ENCODE measurements around the gene NUMA1. TPM values are rescaled to one million over a fixed set of nuclear protein-coding genes. Genes with fewer than 3 reads are reported as not detected.

Gene NUMA1
- polyA plus RNA-seq, 3 donors, result 4.1 to 91.2 (median 12.4) TPM

GRCh38 chr11:72014761-72015320 lies 65.5 kb downstream of the NUMA1 start:
- Mint-ChIP-seq H3K27me3 (ENCODE audit: low read depth in 3 of 3) (no peaks in the 10 kb centered on the region), H3K9me3 (peaks cover 0 to 2% (median 0%) of the 10 kb centered on the region in 7 donors), H3K27ac (peak overlapping the region in 4 of 7 donors; percentile 56 to 75 (median 63)), H3K4me1 (no peaks in the 10 kb centered on the region), H3K36me3 (peaks cover 94 to 99% of the 10 kb centered on the region in 2 donors), H3K4me3 (no peak overlapping the region)
- Histone ChIP-seq H4K20me1 (ENCODE audit: insufficient read depth, low read length) (peaks cover 54% of the 10 kb centered on the region), H2AFZ (ENCODE audit: insufficient read depth, low read depth, low read length, poor library complexity, severe bottlenecking) (no peak overlapping the region), H3K9ac (ENCODE audit: insufficient read depth, low read length, poor library complexity, severe bottlenecking) (no peak overlapping the region), H3K4me1 (ENCODE audit: control insufficient read depth in 1 of 2, insufficient read depth in 2 of 2, low read length in 2 of 2) (no peaks in the 10 kb centered on the region), H3K4me3 (replicated peaks in 1 of 3; ENCODE audit: low read depth in 2 of 3, low read length in 3 of 3) (no peak overlapping the region), H3K27ac (ENCODE audit: low read depth in 1 of 2, low read length in 2 of 2) (no peak overlapping the region), H3K9me3 (replicated peaks in 1 of 2; ENCODE audit: control insufficient read depth in 1 of 2, insufficient read depth in 1 of 2, low read length in 2 of 2) (no peaks in the 10 kb centered on the region), H3K4me2 (replicated peaks; ENCODE audit: extremely low read depth, low read length, poor library complexity, severe bottlenecking) (no peak overlapping the region), H3K79me2 (ENCODE audit: insufficient read depth, low read length) (peaks cover 3% of the 10 kb centered on the region), H3K27me3 (ENCODE audit: control insufficient read depth in 2 of 2, insufficient read depth in 2 of 2, low read length in 2 of 2) (no peaks in the 10 kb centered on the region), H3K36me3 (replicated peaks in 1 of 2; ENCODE audit: control insufficient read depth in 1 of 2, insufficient read depth in 2 of 2, low read length in 2 of 2) (peaks cover 100% of the 10 kb centered on the region in 2 donors)
- DNase-seq, result no peak
- WGBS (ENCODE audit: insufficient coverage), result 98% methylated on average over 15 of the region's 16 CpGs
- intact Hi-C loops (cut with micrococcal nuclease), result loop anchor here (5.0 kb wide), 1 partner anchor 38 kb away; no protein-coding TSS in a partner anchor
- TF ChIP-seq CTCF (IDR thresholded peaks at IDR 0.05), result no peak

- WGBS (ENCODE audit: insufficient coverage), result 90% methylated on average over 33 of the region's 38 CpGs
- Histone ChIP-seq H3K79me2 (ENCODE audit: insufficient read depth, low read length) (peaks cover 3% of the 10 kb centered on the region), H4K20me1 (ENCODE audit: insufficient read depth, low read length) (peaks cover 58% of the 10 kb centered on the region), H3K4me3 (replicated peaks in 1 of 3; ENCODE audit: low read depth in 2 of 3, low read length in 3 of 3) (no peak overlapping the region), H3K4me2 (replicated peaks; ENCODE audit: extremely low read depth, low read length, poor library complexity, severe bottlenecking) (no peak overlapping the region), H3K9ac (ENCODE audit: insufficient read depth, low read length, poor library complexity, severe bottlenecking) (no peak overlapping the region), H3K4me1 (ENCODE audit: control insufficient read depth in 1 of 2, insufficient read depth in 2 of 2, low read length in 2 of 2) (no peaks in the 10 kb centered on the region), H3K36me3 (replicated peaks in 1 of 2; ENCODE audit: control insufficient read depth in 1 of 2, insufficient read depth in 2 of 2, low read length in 2 of 2) (peaks cover 100% of the 10 kb centered on the region in 2 donors), H2AFZ (ENCODE audit: insufficient read depth, low read depth, low read length, poor library complexity, severe bottlenecking) (no peak overlapping the region), H3K27ac (ENCODE audit: low read depth in 1 of 2, low read length in 2 of 2) (peak overlapping the region in 1 of 2 donors; percentile 20), H3K27me3 (ENCODE audit: control insufficient read depth in 2 of 2, insufficient read depth in 2 of 2, low read length in 2 of 2) (no peaks in the 10 kb centered on the region), H3K9me3 (replicated peaks in 1 of 2; ENCODE audit: control insufficient read depth in 1 of 2, insufficient read depth in 1 of 2, low read length in 2 of 2) (no peaks in the 10 kb centered on the region)
- no peak for DNase-seq
- no peak overlapping the region for H3K4me3 Mint-ChIP-seq
- intact Hi-C loops (cut with micrococcal nuclease), result loop anchor here in 1 of 2 donors (5.0 kb wide), 1 partner anchor 37 kb away; no protein-coding TSS in a partner anchor
- H3K27me3 Mint-ChIP-seq (ENCODE audit: low read depth in 3 of 3), result no peaks in the 10 kb centered on the region
- H3K9me3 Mint-ChIP-seq, result peaks cover 0 to 2% (median 0%) of the 10 kb centered on the region in 7 donors
- no peak for TF ChIP-seq CTCF (IDR thresholded peaks at IDR 0.05)
- peak overlapping the region in 4 of 7 donors; percentile 41 to 78 (median 55) for H3K27ac Mint-ChIP-seq
- H3K36me3 Mint-ChIP-seq, result peaks cover 92 to 98% of the 10 kb centered on the region in 2 donors
- no peaks in the 10 kb centered on the region for H3K4me1 Mint-ChIP-seq
Measured at GRCh38 chr11:72013765-72014711, 66.3 kb downstream of the NUMA1 start.
